OCI-LY3 (cell line): ENCODE data around the gene EYS.

Experiments used
- CTCF ChIP-seq: fragments of 200-600, 300-600 bp; sonication (generic); IDR thresholded peaks from 2 replicates; pipeline ENCODE4 v1.5.1; 2014; ENCODE audit warnings: antibody characterized with exemption, low read length, low read depth
- EZH2phosphoT487 ChIP-seq: fragments of 200-600 bp; shearing (Covaris generic); IDR thresholded peaks from 2 replicates; pipeline ENCODE4 v1.6.1; 2018; ENCODE audit warnings: antibody characterized with exemption, mixed run types, low read depth

- TF ChIP-seq CTCF (no peak), EZH2phosphoT487 (no peak)
Measured at GRCh38 chr6:65711531-65711930, 4.5 kb upstream of the EYS start.
